Measurements from ENCODE around the gene DROSHA. TPM values are rescaled to one million over a fixed set of nuclear protein-coding genes. Genes with fewer than 3 reads are reported as not detected.

Gene DROSHA
- polyA plus RNA-seq, 1 donor (not counting 4 experiments of a cell fraction or from before 2014, with no cell fraction given): 39.9 TPM

DNA sequence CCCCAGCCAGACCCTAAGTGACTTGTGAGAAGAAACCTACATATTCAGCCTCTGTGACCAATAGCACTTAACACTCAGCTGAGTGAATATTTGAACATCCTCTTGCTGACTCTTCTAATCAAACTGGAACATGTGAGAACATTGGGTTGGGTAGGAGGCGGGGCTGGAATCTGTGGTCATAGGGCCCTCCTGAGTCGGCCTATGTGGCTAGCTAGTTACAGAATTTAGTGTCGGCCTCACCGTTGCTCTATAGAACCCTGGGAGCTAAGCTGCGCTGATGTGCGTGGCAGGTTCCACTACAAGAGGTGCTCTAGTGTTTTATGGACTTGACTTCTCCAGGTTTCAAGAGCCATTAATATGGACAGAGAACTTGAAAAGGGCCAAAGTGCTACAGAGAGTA is 138.8 kb downstream of the DROSHA start:
- dilution Hi-C loops (cut with MboI; ENCODE audit: extremely low pct_ligation_motif_present, low sequenced_read_pairs): no loop called here
- Histone ChIP-seq H3K36me3 (ENCODE audit: control insufficient read depth in 2 of 2, extremely low read depth in 1 of 2, insufficient read depth in 2 of 2, low read length in 2 of 2) (no peaks in the 10 kb centered on the region), H2AFZ (ENCODE audit: control insufficient read depth, low read length) (no peak overlapping the region), H3K27ac (ENCODE audit: control insufficient read depth, insufficient read depth, low read length) (no peak overlapping the region), H3K9me3 (ENCODE audit: control insufficient read depth, low read depth, low read length) (no peaks in the 10 kb centered on the region), H3K4me2 (ENCODE audit: control insufficient read depth, extremely low read depth, insufficient read depth, low read depth, low read length) (no peak overlapping the region), H3K79me2 (ENCODE audit: control insufficient read depth, insufficient read depth, low read length) (no peaks in the 10 kb centered on the region), H3K27me3 (ENCODE audit: control insufficient read depth, extremely low read depth, insufficient read depth, low read length) (no peaks in the 10 kb centered on the region), H3K4me3 (ENCODE audit: control insufficient read depth in 2 of 3, extremely low read depth in 1 of 3, insufficient read depth in 2 of 3, low read depth in 1 of 3, low read length in 3 of 3) (no peak overlapping the region), H3K4me1 (ENCODE audit: control insufficient read depth, extremely low read depth, insufficient read depth, low read length) (peaks cover 2% of the 10 kb centered on the region), H4K20me1 (ENCODE audit: control insufficient read depth, extremely low read depth, insufficient read depth, low read length) (no peaks in the 10 kb centered on the region), H3K9ac (ENCODE audit: control insufficient read depth, extremely low read depth, insufficient read depth, low read length) (no peak overlapping the region), H3K9me1 (ENCODE audit: control insufficient read depth, extremely low read depth, insufficient read depth, low read length) (no peaks in the 10 kb centered on the region)
- FAIRE-seq (no peak), DNase-seq (ENCODE audit: low read depth, low spot score) (no peak)
- TF ChIP-seq EZH2 (IDR thresholded peaks at IDR 0.05; ENCODE audit: low read length): no peak
- TF ChIP-seq, protein P1, sequence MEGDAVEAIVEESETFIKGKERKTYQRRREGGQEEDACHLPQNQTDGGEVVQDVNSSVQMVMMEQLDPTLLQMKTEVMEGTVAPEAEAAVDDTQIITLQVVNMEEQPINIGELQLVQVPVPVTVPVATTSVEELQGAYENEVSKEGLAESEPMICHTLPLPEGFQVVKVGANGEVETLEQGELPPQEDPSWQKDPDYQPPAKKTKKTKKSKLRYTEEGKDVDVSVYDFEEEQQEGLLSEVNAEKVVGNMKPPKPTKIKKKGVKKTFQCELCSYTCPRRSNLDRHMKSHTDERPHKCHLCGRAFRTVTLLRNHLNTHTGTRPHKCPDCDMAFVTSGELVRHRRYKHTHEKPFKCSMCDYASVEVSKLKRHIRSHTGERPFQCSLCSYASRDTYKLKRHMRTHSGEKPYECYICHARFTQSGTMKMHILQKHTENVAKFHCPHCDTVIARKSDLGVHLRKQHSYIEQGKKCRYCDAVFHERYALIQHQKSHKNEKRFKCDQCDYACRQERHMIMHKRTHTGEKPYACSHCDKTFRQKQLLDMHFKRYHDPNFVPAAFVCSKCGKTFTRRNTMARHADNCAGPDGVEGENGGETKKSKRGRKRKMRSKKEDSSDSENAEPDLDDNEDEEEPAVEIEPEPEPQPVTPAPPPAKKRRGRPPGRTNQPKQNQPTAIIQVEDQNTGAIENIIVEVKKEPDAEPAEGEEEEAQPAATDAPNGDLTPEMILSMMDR (optimal IDR thresholded peaks at IDR 0.05 in 1 of 3, IDR thresholded peaks at IDR 0.05 in 1 of 3, conservative IDR thresholded peaks at IDR 0.05 in 1 of 3; ENCODE audit: extremely low read depth in 1 of 3, insufficient read depth in 2 of 3, low read length in 3 of 3): no peak

DNA sequence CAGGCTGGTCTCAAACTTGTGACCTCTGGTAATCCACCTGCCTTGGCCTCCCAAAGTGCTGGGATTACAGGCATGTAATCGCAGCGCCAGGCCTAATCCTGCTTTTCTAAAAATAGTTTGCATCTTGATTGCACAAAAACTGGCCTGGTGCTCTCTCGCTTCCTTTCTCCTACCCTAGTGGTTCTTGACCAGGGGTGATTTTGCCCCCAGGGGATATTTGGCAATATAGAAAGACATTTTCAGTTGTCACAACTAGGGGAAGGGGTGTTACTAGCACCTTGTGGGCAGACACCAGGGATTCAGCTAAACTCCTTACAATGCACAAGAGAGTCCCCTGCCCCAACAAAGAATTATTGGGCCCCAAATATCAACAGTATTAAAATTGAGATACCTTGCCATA is 139.8 kb downstream of the DROSHA start:
- H3K9me1 ChIP-seq (ENCODE audit: control insufficient read depth, extremely low read depth, insufficient read depth, low read length): no peaks in the 10 kb centered on the region
- no peak overlapping the region for H3K9ac ChIP-seq (ENCODE audit: control insufficient read depth, extremely low read depth, insufficient read depth, low read length)
- FAIRE-seq (no peak), DNase-seq (ENCODE audit: low read depth, low spot score) (no peak)
- no peaks in the 10 kb centered on the region for H3K36me3 ChIP-seq (ENCODE audit: control insufficient read depth in 2 of 2, extremely low read depth in 1 of 2, insufficient read depth in 2 of 2, low read length in 2 of 2)
- no peak overlapping the region for H3K4me2 ChIP-seq (ENCODE audit: control insufficient read depth, extremely low read depth, insufficient read depth, low read depth, low read length)
- H3K4me3 ChIP-seq (ENCODE audit: control insufficient read depth in 2 of 3, extremely low read depth in 1 of 3, insufficient read depth in 2 of 3, low read depth in 1 of 3, low read length in 3 of 3): no peak overlapping the region
- no peaks in the 10 kb centered on the region for H3K9me3 ChIP-seq (ENCODE audit: control insufficient read depth, low read depth, low read length)
- H3K4me1 ChIP-seq (ENCODE audit: control insufficient read depth, extremely low read depth, insufficient read depth, low read length): peaks cover 2% of the 10 kb centered on the region
- H4K20me1 ChIP-seq (ENCODE audit: control insufficient read depth, extremely low read depth, insufficient read depth, low read length): no peaks in the 10 kb centered on the region
- H3K27me3 ChIP-seq (ENCODE audit: control insufficient read depth, extremely low read depth, insufficient read depth, low read length): no peaks in the 10 kb centered on the region
- H3K27ac ChIP-seq (ENCODE audit: control insufficient read depth, insufficient read depth, low read length): no peak overlapping the region
- TF ChIP-seq, protein P1 (optimal IDR thresholded peaks at IDR 0.05 in 1 of 3, IDR thresholded peaks at IDR 0.05 in 1 of 3, conservative IDR thresholded peaks at IDR 0.05 in 1 of 3; ENCODE audit: extremely low read depth in 1 of 3, insufficient read depth in 2 of 3, low read length in 3 of 3): no peak
- TF ChIP-seq EZH2 (IDR thresholded peaks at IDR 0.05; ENCODE audit: low read length): no peak
- dilution Hi-C loops (cut with MboI; ENCODE audit: extremely low pct_ligation_motif_present, low sequenced_read_pairs): no loop called here
- no peaks in the 10 kb centered on the region for H3K79me2 ChIP-seq (ENCODE audit: control insufficient read depth, insufficient read depth, low read length)
- no peak overlapping the region for H2AFZ ChIP-seq (ENCODE audit: control insufficient read depth, low read length)

Measured in keratinocyte (primary cell).